ENCODE data around the gene ARMC6. TPM values are rescaled to one million over a fixed set of nuclear protein-coding genes. Genes with fewer than 3 reads are reported as not detected.

ARMC6 gene
- total RNA-seq, 3 donors from 2014 or later (not counting 1 experiment from before 2014, with no cell fraction given), result 19.3 to 21.2 (median 21.0) TPM

DNA sequence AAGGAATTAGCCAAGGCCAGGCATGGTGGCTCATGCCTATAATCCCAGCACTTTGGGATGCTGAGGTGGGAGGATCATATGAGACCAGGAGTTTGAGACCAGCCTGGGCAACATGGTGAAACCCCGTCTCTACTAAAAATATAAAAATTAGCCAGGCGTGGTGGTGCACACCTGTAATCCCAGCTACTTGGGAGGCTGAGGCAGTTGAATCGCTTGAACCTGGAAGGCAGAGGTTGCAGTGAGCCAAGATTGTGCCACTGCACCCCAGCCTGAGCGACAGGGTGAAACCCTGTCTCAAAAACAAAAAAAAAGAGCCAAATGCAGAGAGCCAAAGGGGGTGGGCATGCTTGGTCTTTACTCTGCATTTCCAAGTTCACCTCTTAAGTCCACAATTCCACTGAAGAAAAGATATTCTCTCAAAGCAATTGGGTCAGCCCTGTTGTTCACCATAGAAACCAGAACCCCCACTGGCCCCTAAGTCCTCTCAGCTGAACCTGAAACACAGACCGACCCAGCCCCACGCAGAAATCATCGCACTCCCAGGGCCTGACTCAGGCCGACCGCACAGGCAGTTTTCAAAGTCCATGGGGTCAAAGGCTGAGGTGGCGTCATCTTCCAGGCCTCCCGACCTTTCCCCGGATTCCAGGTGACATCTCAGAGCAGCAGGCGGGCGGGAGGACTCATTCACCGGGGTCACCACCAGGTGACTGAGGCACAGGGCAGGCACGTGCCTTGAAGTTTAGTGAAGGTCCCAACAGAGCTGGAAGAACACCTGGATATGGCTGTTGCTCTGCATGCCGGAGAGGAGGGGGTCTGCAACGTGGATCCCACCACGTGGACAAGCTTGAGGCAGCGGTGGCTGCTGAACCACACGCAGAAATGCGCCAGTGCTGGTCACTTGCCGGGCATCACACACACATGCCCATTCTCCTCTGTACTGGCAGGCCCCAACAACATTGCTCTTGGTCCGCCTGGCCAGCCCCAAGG, 63.5 kb downstream of the ARMC6 start:
- 98% methylated on average over 24 of the region's 24 CpGs for WGBS (ENCODE audit: insufficient coverage)
- H3K9me3 Mint-ChIP-seq, result no peaks in the 10 kb centered on the region

DNA sequence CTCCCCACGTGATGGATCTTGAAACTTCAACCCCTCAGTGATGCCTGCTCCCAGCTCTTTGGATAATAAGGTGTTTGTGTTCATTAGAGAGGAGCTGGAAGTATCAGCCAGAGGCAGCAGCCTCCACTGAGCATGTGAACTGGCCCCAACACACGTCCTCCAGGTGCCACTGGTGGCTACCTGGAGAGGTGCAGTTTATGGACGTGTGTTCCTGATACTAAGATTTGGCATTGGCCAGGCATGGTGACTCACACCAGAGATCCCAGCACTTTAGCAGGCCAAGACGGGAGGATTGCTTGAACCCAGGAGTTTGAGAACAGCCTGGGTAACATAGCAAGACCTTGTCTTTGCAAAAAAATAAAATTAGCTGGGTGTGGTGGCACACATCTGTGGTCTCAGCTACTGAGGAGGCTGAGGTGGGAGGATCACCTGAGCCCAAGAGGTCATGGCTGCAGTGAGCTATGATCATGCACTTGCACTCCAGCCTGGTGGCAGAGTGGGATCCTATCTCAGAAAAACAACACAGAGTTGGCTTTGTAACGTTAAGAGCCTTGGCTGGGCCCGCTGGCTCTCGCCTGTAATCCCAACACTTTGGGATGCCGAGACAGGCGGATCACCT, 64.8 kb downstream of the ARMC6 start:
- WGBS (ENCODE audit: insufficient coverage), result 96% methylated on average over 9 of the region's 9 CpGs
- Mint-ChIP-seq H3K27ac (no peak overlapping the region), H3K36me3 (no peaks in the 10 kb centered on the region), H3K4me3 (no peak overlapping the region), H3K27me3 (ENCODE audit: low read depth in 2 of 2) (no peaks in the 10 kb centered on the region), H3K9me3 (no peaks in the 10 kb centered on the region), H3K4me1 (peaks cover 0 to 4% of the 10 kb centered on the region in 2 donors)
- Histone ChIP-seq H3K4me1 (ENCODE audit: control insufficient read depth, insufficient read depth, low read length) (no peaks in the 10 kb centered on the region), H3K36me3 (ENCODE audit: control insufficient read depth, insufficient read depth, low read length) (peaks cover 30% of the 10 kb centered on the region), H3K4me3 (ENCODE audit: low read length) (no peak overlapping the region), H3K9me3 (ENCODE audit: control insufficient read depth, insufficient read depth, low read length) (no peaks in the 10 kb centered on the region), H3K27ac (ENCODE audit: low read length) (no peak overlapping the region), H3K27me3 (ENCODE audit: control insufficient read depth, insufficient read depth, low read length) (no peaks in the 10 kb centered on the region)
- intact Hi-C loops (cut with micrococcal nuclease), result no loop called here
- DNase-seq (no peak), ATAC-seq (no peak)
- TF ChIP-seq, protein P1, sequence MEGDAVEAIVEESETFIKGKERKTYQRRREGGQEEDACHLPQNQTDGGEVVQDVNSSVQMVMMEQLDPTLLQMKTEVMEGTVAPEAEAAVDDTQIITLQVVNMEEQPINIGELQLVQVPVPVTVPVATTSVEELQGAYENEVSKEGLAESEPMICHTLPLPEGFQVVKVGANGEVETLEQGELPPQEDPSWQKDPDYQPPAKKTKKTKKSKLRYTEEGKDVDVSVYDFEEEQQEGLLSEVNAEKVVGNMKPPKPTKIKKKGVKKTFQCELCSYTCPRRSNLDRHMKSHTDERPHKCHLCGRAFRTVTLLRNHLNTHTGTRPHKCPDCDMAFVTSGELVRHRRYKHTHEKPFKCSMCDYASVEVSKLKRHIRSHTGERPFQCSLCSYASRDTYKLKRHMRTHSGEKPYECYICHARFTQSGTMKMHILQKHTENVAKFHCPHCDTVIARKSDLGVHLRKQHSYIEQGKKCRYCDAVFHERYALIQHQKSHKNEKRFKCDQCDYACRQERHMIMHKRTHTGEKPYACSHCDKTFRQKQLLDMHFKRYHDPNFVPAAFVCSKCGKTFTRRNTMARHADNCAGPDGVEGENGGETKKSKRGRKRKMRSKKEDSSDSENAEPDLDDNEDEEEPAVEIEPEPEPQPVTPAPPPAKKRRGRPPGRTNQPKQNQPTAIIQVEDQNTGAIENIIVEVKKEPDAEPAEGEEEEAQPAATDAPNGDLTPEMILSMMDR (IDR thresholded peaks at IDR 0.05), result no peak

More for the DNA sequence above, 63.5 kb downstream of the ARMC6 start:
- Histone ChIP-seq H3K27me3 (ENCODE audit: control insufficient read depth, insufficient read depth, low read length) (no peaks in the 10 kb centered on the region), H3K4me3 (ENCODE audit: low read length) (no peak overlapping the region), H3K9me3 (ENCODE audit: control insufficient read depth, insufficient read depth, low read length) (no peaks in the 10 kb centered on the region), H3K4me1 (ENCODE audit: control insufficient read depth, insufficient read depth, low read length) (no peaks in the 10 kb centered on the region), H3K36me3 (ENCODE audit: control insufficient read depth, insufficient read depth, low read length) (peaks cover 30% of the 10 kb centered on the region), H3K27ac (ENCODE audit: low read length) (no peak overlapping the region)
- Mint-ChIP-seq H3K27me3 (ENCODE audit: low read depth in 2 of 2) (no peaks in the 10 kb centered on the region), H3K27ac (no peak overlapping the region), H3K36me3 (no peaks in the 10 kb centered on the region), H3K4me1 (peaks cover 0 to 6% of the 10 kb centered on the region in 2 donors), H3K4me3 (no peak overlapping the region)
- TF ChIP-seq, protein P1 (IDR thresholded peaks at IDR 0.05), result no peak
- ATAC-seq (no peak), DNase-seq (no peak)
- intact Hi-C loops (cut with micrococcal nuclease), result no loop called here

DNA sequence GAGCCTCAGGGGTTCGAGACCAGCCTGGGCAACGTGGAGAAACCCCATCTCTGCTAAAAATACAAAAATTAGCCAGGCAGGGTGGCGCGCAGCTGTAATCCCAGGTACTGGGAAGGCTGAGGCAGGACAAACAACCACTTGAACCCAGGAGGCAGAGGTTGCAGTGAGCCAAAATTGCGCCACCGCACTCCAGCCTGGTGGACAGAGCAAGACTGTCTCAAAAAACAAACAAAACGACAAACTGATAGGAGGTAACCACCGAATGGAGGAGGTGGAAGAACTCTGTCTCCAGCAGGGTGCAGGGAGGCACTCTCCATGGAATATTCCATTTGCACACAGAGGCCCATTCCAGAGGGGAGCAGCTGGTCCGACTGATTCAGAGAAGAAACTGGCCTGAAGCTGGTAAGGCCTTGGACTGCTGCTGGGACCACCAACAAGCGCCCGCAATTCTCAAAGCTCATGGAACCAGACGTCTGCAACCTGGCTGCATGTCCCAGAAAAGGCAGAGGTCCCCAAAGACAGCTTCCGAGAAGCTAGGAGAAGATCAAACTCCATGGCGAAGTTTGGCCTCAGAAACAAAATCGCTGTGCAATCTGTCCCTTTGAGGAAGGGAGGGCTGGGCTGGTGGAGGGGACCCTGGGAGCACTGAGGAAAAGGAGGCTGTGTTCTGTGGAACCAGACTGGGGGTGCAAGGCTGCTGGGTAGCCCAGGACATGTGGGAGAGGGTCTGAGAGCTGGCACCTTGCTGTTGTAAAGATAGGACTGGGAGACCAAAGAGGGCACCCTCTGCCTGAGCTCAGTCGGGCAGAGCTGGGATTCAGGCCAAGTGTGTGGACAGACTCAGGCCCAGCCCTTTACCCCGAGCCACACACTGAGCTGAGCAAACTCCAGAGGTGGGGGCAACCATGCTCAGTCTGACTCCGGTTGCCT, 65.6 kb downstream of the ARMC6 start:
- DNase-seq, result no peak
- no peaks in the 10 kb centered on the region for H3K9me3 Mint-ChIP-seq
- H3K27ac Mint-ChIP-seq, result no peak overlapping the region
- H3K27me3 ChIP-seq (ENCODE audit: control insufficient read depth, insufficient read depth, low read length), result no peaks in the 10 kb centered on the region
- no peak overlapping the region for H3K27ac ChIP-seq (ENCODE audit: low read length)
- H3K27me3 Mint-ChIP-seq (ENCODE audit: low read depth in 2 of 2), result no peaks in the 10 kb centered on the region
- WGBS (ENCODE audit: insufficient coverage), result 94% methylated on average over 18 of the region's 18 CpGs
- H3K36me3 Mint-ChIP-seq, result no peaks in the 10 kb centered on the region
- no peak for ATAC-seq
- TF ChIP-seq, protein P1 (IDR thresholded peaks at IDR 0.05), result no peak
- no peaks in the 10 kb centered on the region for H3K4me1 ChIP-seq (ENCODE audit: control insufficient read depth, insufficient read depth, low read length)
- no peaks in the 10 kb centered on the region for H3K4me1 Mint-ChIP-seq
- intact Hi-C loops (cut with micrococcal nuclease), result no loop called here
- no peaks in the 10 kb centered on the region for H3K9me3 ChIP-seq (ENCODE audit: control insufficient read depth, insufficient read depth, low read length)
- H3K4me3 Mint-ChIP-seq, result no peak overlapping the region
- peaks cover 30% of the 10 kb centered on the region for H3K36me3 ChIP-seq (ENCODE audit: control insufficient read depth, insufficient read depth, low read length)
- H3K4me3 ChIP-seq (ENCODE audit: low read length), result no peak overlapping the region
